Cardiac septum (tissue), 1 donor: Measurements from ENCODE around the gene CMTM1. TPM values are rescaled to one million over a fixed set of nuclear protein-coding genes. Genes with fewer than 3 reads are reported as not detected.
"Not testable (repeated sequence)": the region's sequence is repeated elsewhere in the genome, so short reads cannot be mapped to it uniquely, and the experiment has no call there.

Experiments
- DNase-seq: peaks from one replicate; pipeline ENCODE4 v3.0.0-alpha.2; 2020; ENCODE audit warnings: low spot score
- intact Hi-C: fragments of 100-400 bp; cut with DNase I; formaldehyde crosslinking; loops from one replicate; pipeline ENCODE4 v1.14.0; 2022
- total RNA-seq: library from RNA; stranded (reverse); fragmentation: NEBNext Ultra II Directional; extraction: Animal tissue kit (Norgen Biotek cat#: 25700); gene quantifications from one replicate; pipeline ENCODE4 v1.2.1, GENCODE V29; 2021
- donor health status: DM: no; HTN: no; CAD: no.

CMTM1 gene
- total RNA-seq, 1 donor from 2014 or later, result 1.3 TPM

DNA sequence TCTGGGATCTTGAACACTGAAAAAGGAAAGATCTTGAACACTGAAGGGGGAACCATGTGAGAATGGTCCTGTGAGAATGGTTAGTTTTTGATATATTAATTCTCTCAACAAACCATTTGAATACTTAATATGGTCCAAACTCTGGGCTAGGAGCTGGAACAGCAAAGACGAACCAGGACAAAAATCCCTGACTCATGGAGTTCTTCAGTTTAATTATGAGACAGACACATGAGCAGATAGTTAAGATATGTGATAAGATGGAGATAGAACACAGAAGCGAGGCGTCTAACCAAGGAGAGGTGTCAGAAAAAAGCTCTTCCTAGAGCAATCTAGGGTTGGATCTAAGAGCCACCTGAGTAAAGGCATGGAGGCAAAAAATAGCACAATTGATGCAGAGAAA lies 12.2 kb upstream of the CMTM1 start:
- intact Hi-C loops, result no loop called here
- no peak for DNase-seq

DNA sequence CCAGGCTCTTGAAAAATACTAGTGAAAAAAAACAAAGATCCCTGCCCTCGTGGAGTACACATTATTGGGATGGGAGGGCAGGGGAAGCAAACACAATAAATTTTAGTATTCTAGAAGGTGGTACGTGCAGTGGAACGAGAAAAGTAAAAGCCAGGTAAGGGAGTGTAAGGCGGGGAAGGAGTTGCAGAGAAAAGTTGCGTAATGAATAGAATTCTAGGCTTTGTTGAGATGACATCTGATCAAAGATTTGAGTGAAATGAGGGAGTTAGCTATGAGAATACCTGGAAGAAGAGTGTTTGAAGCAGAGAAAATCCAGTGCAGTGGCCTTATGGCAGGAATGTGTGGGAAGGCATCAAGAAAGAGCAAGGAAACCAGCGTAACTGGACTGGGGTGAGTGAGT lies 11.7 kb upstream of the CMTM1 start:
- intact Hi-C loops, result no loop called here

DNA sequence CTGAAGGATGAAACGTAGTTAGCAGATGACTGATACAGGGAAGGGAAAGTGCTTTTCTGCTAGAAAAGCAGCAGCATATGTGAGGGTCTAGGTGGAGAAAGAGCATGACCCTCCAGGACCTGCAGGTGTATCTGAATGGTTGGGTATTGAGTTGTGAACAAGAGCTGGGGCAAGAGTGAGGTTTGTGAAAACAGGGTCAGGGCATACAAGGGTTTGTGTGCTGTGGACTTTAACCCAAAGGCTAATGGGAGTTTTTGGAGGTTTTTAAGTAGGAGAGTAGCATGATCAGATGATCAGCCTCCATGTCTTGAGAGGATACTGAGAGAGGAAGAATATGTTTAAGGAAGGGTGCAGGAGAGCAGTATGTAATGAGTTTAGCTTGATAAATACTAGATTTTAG lies 6.1 kb upstream of the CMTM1 start:
- no peak for DNase-seq

More for the DNA sequence above, 11.7 kb upstream of the CMTM1 start:
- DNase-seq, result no peak

DNA sequence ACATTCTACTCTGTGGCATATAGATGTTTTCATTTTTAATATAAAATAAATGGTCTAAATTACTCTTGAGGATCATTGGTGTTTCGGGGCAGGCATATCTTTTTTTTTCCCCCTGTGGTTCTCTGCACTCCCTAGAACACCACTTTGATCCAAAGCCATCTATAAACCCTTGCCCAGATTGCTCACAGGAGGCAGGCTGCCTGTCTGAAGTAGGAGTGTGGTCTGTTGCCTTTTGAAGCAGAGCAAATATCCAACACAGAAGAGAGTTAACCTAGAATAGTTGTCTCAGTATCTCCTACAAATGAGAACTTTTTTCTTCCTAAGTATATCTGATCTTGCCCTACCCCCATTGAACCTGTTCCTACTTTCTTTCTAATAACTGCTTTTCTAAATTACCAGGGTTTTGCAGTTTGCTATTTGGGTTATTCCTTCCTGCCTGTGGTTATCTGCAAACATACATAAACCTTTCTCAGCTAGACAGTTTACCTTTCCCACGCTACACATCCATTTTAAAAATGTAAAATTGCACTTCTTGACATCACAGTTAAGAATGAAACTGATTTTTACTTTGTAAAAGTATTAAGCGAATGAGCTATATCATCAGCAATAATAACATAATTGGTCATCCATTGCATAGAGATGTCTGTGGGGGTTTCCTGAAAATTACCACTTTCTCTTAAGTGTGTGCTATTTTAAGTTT lies 4.7 kb upstream of the CMTM1 start:
- DNase-seq, result no peak
- intact Hi-C loops, result no loop called here

More for the DNA sequence above, 6.1 kb upstream of the CMTM1 start:
- intact Hi-C loops, result no loop called here

DNA sequence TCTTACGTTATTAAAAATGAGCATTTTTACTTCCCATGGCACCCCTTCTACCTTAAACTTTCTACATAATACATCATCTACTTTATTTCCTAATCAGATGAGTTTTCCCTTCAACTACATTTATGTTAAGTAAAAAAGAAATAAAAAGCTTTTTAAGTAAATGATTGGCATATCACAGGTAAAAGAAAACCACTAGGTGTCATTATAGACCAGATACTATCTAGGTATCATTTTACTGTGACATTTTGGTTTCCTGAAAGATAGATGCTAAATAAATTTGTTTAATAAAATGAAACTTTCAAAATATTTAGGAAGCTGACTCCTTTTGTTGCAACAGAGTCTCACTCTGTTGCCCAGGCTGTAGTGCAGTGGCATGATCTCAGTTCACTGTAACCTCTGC lies 3.8 kb upstream of the CMTM1 start:
- intact Hi-C loops, result no loop called here
- DNase-seq, result no peak

DNA sequence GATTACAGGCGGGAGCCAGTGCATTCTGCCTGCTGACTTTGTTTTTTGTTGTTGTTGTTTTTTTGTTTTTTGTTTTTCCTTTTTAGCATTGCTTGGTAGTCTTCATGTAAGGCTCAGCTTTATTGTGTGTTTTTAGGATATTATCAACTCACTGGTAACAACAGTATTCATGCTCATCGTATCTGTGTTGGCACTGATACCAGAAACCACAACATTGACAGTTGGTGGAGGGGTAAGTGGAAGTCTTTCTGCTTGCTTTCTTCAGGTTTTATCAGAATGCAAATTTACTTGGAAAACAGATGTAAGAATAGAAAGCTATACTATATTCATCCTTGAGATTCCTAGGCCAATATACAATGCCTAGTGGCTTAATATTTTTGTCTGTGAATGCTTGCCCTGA lies 3.3 kb upstream of the CMTM1 start:
- no peak for DNase-seq
- intact Hi-C loops, result no loop called here

DNA sequence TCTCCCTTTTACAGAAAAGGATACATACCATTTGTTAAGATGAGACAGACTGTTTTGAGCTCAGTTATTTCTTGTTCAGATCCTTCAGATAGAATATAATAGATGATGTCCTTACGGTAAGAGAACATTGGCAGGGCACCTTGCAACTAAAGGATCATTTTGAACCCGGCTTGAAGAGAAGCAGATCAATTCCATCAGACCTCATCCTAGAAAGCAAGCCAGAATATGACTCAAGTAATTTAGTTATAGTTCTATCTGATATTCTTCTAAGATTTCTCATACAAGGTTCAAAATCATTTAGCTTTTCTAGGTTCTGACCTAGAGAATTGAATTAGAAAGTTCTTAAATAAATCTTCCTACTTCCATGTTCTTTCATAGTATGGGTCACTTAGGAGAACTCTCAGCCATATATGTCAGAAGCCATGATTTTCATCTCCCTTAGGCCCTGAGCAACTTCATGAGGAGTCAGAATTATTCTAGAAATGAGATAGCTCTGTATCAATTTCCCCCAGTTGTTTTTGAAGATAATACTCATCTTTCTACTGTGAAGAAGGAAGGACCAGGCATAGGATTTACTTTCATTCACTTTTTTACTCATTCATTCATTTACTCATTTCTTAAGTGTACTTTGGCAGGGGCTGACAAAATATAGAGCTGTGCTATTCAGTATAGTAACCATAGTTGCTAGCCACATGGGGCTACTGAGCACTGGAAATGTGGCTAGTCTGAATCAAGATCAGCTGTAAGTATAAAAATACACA lies 2.5 kb upstream of the CMTM1 start:
- intact Hi-C loops, result no loop called here
- DNase-seq, result no peak

DNA sequence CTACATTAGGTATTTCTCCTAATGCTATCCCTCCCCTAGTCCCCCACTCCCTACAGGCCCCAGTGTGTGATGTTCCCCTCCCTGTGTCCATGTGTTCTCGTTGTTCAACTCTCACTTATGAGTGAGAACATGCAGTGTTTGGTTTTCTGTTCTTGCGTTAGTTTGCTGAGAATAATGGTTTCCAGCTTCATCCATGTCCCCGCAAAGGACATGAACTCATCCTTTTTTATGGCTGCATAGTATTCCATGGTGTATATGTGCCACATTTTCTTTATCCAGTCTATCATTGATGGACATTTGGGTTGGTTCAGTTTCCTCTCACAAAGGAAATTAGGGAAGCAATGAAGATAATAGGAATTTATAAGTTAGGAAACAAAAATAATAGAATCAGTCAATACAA lies 1.0 kb downstream of the CMTM1 start:
- DNase-seq, intact Hi-C loops: not testable (repeated sequence)

DNA sequence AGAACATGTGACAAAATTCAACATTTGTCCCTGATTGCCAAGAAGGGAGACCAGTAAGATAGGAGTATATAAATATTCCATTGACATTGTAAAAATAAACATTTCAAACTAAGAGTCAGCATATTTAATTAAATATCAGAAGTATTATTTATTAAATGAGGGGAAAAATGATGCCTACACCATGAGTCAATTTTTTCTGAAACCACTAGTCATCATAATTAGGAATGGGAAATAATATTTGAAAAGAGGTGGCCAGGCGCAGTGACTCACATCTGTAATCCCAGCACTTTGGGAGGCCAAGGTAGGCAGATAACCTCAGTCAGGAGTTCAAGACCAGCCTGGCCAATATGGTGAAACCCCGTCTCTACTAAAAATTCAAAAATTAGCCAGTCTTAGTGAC lies 2.1 kb downstream of the CMTM1 start:
- no peak for DNase-seq

DNA sequence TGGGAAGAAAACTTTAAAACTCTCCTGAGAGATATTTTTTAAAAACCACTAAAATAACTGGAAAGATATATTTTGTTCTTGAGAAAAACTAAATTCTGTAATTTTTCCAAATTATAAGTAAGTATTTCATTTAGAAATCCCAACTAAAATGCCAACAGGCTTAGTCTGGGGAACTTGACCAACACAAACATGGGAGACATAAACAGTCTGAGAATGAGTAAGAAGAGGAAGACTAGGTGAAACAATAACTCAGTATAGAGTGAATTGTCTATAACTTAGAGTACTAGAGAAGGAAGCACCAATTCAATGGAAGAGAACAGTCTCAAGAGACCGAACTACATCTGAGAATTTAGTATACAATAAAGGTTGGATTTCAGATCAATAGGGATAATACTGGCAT lies 2.9 kb downstream of the CMTM1 start:
- no peak for DNase-seq
- intact Hi-C loops, result no loop called here

More for the DNA sequence above, 2.1 kb downstream of the CMTM1 start:
- intact Hi-C loops, result no loop called here

DNA sequence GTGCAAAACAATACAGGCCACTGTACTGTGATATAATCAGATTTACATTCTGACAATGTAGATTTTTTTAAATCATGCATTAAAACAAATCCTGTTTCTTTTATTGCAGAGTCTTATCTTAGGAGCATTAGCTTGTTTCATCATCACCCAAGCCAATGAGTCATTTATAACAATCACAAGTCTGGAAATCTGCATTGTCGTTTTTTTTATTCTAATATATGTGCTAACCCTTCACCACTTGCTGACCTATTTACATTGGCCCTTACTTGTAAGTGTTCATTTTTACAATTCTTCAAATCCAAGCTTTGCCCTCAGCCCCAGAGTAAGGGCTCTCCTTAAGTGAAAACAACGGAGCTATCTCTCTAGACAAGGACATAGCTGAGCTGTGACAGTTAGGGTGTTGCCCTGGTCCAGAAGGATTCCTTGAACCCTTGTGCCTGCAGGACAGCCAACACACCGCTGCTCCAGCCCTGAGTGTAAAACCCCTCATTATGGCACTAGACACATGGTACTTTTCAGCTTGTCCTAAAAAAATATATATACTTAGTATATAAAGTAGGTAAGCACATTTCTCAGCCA lies 3.7 kb downstream of the CMTM1 start:
- no peak for DNase-seq
- intact Hi-C loops, result no loop called here

DNA sequence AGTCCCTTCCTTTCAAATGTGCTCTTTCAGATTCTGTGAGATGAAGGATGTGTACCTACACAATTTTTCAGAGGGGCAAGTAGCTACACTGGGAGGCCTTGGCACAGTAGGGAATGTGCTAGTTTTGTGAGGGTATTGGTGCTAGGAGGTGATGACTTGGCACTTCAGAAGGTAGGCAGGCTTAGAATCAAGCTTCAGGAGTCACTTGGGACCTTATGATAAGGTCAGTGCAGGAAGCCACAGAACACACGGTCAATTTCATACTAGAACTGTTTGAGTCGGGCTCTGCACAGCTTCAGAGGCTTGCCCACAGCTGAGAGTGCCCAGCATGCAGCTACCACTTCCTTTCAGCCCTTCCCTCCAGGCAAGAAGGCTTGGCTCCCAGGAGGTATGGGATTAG lies 6.1 kb downstream of the CMTM1 start:
- intact Hi-C loops, result no loop called here

DNA sequence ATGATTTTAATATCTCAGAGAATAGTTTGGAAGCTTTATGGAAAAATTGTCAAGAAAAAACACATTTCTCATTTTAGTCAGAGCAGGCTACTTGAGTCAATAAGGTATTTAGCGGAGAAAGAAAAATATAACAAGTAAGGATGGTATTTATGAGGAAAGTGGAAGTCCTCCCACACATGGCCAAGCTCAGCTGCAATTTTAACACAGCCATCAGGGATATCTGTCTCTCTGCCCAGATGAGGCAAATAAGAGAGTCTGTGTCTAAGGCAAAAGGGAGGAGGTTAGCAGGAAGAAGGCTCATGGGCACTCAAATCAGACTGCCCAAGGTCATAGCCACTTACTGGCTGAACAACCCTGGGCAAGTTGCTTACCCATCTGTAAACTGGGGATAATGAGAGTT lies 7.8 kb downstream of the CMTM1 start:
- intact Hi-C loops, result no loop called here
- DNase-seq, result no peak

More for the DNA sequence above, 6.1 kb downstream of the CMTM1 start:
- DNase-seq, result no peak

DNA sequence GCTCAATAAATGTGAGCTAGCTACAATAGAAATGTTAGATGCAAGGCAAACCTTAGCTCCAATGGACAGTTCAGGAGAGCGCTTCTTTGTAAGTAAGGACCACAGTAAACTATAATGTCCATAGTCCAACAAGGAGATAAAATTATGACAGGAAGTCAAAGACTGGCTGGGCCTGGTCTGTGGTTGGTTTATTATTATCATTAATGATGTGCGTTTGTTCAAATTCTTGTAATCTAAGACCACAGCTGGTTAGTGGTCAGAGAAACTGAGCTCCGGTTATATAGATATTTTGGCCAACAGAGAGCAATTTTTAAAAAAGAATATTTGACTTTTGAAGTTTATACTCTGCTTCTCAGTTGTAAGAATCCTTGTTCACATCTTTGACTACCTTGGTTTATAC lies 8.3 kb downstream of the CMTM1 start:
- intact Hi-C loops, result no loop called here
- no peak for DNase-seq

DNA sequence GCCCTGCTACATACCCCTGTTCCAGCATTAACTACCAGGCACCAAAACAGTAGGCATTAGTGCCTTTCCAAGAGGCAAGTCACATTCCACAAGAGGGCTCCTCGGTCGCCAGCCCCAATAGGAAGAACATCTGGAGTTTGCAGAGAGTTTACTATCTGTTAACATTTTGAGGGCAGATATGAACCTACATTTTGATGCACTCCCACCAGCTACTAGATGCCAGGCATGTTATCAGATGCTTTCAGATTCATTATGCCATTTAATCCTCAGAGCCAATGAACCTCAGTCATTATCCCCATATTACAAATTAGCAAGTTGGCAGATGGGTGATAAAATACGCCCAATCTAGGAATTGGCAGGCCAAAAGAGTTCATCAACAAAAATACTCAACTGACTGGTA lies 8.8 kb downstream of the CMTM1 start:
- intact Hi-C loops, result no loop called here
- DNase-seq, result no peak

DNA sequence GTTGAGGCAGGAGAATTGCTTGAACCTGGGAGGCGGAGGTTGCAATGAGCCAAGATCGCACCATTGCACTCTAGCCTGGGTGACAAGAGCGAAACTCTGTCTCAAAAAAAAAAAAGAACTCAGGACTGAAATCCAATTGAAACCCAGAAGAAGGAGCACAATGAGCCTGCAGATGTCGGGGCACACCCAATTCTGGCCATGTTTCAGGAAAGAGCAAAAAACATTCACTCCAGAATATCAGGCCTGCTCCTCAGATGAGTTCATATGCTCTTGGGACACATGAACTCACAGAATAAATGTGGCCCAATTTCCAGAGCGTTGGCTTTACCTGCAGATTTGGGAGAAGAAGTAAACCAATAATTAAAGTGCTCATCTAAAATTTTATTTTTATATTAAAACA lies 10.1 kb downstream of the CMTM1 start:
- DNase-seq, result no peak
- intact Hi-C loops, result no loop called here

DNA sequence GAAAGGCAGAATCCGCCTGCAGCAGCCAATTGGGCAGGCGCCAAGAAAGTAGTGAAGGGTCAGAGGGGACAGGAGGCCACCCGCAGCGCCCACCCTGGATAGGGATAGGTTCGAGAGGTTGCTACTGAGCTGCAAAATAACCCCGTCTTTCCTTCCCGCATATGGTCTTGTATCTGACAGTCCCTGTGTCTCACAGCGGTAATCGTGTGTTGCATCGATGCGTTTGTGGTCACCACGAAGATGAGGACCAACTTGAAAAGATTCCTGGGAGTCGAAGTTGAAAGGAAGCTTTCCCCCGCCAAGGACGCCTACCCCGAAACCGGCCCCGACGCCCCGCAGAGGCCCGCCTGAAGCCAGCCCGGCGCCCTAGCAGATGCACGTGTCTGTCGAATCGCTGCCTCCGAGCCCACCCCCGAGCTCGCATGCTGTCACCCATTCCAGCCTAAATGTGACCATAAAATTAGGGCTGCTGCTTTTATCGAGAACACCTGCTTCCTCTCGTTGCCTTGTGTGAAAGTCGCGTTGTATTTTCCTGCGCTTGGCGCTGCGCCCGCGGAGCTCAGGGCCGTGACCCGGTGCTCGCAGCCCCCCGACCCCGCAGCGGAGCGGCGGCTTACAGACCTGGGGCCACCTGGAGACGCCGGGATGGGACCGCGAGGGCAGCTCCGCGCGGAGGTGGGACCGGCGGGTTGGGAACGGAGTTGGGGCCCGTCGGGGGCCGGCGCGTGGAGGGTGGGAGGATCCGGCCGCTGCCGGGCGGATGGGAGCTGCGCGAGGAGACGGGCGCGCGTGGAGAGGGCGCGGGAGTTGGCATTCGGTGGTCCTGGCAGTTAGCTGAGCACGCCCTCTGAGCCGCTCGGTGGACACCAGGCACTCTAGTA lies 12.7 kb downstream of the CMTM1 start, which contains the start of gene CMTM2:
CMTM2 (plus strand) TSS at position 813 of the 881 bp plus-strand sequence. CDS start 145 bp downstream, outside the sequence.
- no peak for DNase-seq

DNA sequence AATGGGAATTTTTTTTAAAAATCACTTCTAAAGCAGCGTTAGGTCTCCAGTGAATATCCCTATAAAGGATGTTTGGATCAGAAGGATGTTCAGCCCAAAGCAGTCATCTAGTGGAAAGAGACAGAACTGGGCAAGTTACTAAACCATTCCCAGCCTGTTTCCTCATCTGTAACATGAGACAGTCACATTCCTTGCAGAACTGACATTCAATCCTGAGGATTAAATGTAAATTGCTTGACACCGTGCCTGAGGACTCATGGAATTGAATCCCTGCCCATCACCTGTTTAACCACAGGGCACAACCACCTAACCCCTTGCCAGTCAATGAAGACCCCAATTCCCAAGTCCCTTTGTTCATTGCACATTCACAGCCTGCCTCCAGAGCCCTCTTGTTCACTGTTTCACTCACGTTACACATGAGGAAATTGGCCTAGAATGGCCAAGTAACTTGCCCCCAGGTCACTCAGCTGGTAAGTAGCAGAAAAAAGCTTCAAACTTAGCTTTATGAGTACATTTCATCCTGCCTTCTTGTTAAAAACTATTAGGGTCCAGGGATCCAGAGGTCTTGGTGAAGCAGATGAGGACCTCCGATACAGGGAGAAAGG lies 14.5 kb downstream of the CMTM1 start:
- intact Hi-C loops, result no loop called here
- no peak for DNase-seq

More for the DNA sequence above, 12.7 kb downstream of the CMTM1 start, which contains the start of gene CMTM2:
- intact Hi-C loops, result no loop called here

DNA sequence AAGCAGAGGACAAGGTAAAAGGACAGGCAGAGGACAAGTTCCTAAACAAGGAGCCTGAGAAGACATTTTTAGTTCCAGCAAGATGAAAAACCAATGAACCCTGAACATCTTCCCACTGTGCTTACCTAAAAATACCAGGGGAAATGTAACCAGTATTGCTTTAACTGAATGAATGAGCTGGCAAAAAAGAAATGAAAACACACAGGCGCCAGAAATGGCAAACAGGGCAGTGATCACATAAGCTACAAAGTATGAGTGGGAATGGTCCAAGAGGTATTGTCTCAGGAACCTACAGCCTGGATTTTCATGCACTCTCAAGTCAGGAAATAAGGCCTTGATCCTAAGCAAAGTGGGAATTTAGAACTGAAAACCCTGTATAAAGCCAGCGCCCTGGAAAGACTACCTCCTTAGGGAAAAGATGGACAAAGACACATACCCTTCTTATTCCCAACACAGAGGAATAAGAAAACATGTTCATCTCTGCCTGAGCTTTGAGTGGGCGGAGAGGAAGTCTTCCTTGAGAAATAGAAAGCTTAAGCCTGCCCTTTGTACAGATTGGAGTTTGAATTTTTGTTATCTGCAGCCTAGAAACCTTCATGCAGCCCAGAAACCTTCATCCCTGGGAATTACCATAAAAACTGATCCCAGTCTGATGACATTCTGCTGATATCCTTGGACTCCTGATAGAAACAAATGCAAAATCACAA lies 15.2 kb downstream of the CMTM1 start:
- intact Hi-C loops, result no loop called here
- no peak for DNase-seq
